GM06990 (cell line): ENCODE data around the gene ARRDC3.

Experiments used
- DNase-seq: peaks from one replicate; pipeline ENCODE4 v3.0.0-alpha.2; 2011; ENCODE audit not compliant: insufficient read length; ENCODE audit errors: extremely low read depth
- H3K27me3 ChIP-seq: replicated peaks from 2 replicates; pipeline ENCODE4 v1.6.0; 2011; ENCODE audit warnings: low read length; ENCODE audit not compliant: control insufficient read depth, insufficient read depth
- H3K36me3 ChIP-seq: 2 replicates; pipeline ENCODE4 v1.5.1; 2011; ENCODE audit warnings: low read length; ENCODE audit not compliant: control insufficient read depth, insufficient read depth
- H3K4me3 ChIP-seq: replicated peaks from 2 replicates; pipeline ENCODE4 v1.5.1; 2011; ENCODE audit warnings: low read depth, mild to moderate bottlenecking, control low read depth, low read length
- CTCF ChIP-seq: IDR thresholded peaks from 2 replicates; pipeline ENCODE4 v1.5.1; 2011; ENCODE audit warnings: low read length, control low read depth, mild to moderate bottlenecking, inconsistent platforms; ENCODE audit not compliant: insufficient read depth, poor library complexity, severe bottlenecking

ARRDC3 gene

GRCh38 chr5:91409304-91409703 is 26.2 kb upstream of the ARRDC3 start:
- no peak for DNase-seq
- no peak overlapping the region for H3K4me3 ChIP-seq
- no peaks in the 10 kb centered on the region for H3K27me3 ChIP-seq
- TF ChIP-seq CTCF: no peak
- H3K36me3 ChIP-seq: no peaks in the 10 kb centered on the region

GRCh38 chr5:91408710-91409109 is 25.6 kb upstream of the ARRDC3 start:
- no peak for TF ChIP-seq CTCF
- Histone ChIP-seq H3K4me3 (no peak overlapping the region), H3K27me3 (no peaks in the 10 kb centered on the region), H3K36me3 (no peaks in the 10 kb centered on the region)
- DNase-seq: no peak

GRCh38 chr5:91407204-91407603 is 24.1 kb upstream of the ARRDC3 start:
- DNase-seq: no peak
- no peak overlapping the region for H3K4me3 ChIP-seq
- TF ChIP-seq CTCF: no peak
- H3K27me3 ChIP-seq: no peaks in the 10 kb centered on the region
- H3K36me3 ChIP-seq: no peaks in the 10 kb centered on the region

GRCh38 chr5:91403438-91403837 is 20.3 kb upstream of the ARRDC3 start:
- no peak for TF ChIP-seq CTCF
- Histone ChIP-seq H3K27me3 (no peaks in the 10 kb centered on the region), H3K4me3 (no peak overlapping the region), H3K36me3 (no peaks in the 10 kb centered on the region)
- DNase-seq: no peak

- no peak for DNase-seq
- H3K36me3 ChIP-seq: no peaks in the 10 kb centered on the region
- no peaks in the 10 kb centered on the region for H3K27me3 ChIP-seq
- no peak for TF ChIP-seq CTCF
- H3K4me3 ChIP-seq: no peak overlapping the region
Measured at GRCh38 chr5:91401175-91401574, 18.1 kb upstream of the ARRDC3 start.

- TF ChIP-seq CTCF: no peak
- H3K27me3 ChIP-seq: no peaks in the 10 kb centered on the region
- no peak for DNase-seq
Measured at GRCh38 chr5:91397791-91398190, 14.7 kb upstream of the ARRDC3 start.

More at GRCh38 chr5:91397791-91398190, 14.7 kb upstream of the ARRDC3 start:
- Histone ChIP-seq H3K36me3 (no peaks in the 10 kb centered on the region), H3K4me3 (no peak overlapping the region)
